LHCN-M2 (cell line): ENCODE data around the gene LCA5. TPM values are rescaled to one million over a fixed set of nuclear protein-coding genes. Genes with fewer than 3 reads are reported as not detected.
"Not testable (repeated sequence)": the region's sequence is repeated elsewhere in the genome, so short reads cannot be mapped to it uniquely, and the experiment has no call there.

ENCODE experiments used
- DNase-seq: peaks from one replicate; pipeline ENCODE4 v3.0.0-alpha.2; 2012; ENCODE audit warnings: low read depth
- total RNA-seq: library from RNA; depleted of rRNA; stranded (reverse); fragments of >200 nt; gene quantifications from 2 replicates; pipeline ENCODE4 v1.2.3, GENCODE V29; 2014

LCA5 gene
- total RNA-seq, 1 experiment from 2014 or later: 3.6 TPM

GRCh38 chr6:79538106-79538971, 1.1 kb upstream of the LCA5 start:
- no peak for DNase-seq

GRCh38 chr6:79536585-79536953, 661 bp downstream of the LCA5 start:
- DNase-seq: no peak

- not testable (repeated sequence) for DNase-seq
These were observed 7.7 kb downstream of the LCA5 start for GRCh38 chr6:79529567-79529966.

GRCh38 chr6:79526897-79527296, 10.3 kb downstream of the LCA5 start:
- no peak for DNase-seq

- DNase-seq: peak; percentile 43
These were observed 11.7 kb downstream of the LCA5 start for GRCh38 chr6:79525272-79526100.

GRCh38 chr6:79524065-79524464, 13.2 kb downstream of the LCA5 start:
- DNase-seq: no peak

GRCh38 chr6:79522609-79523008, 14.6 kb downstream of the LCA5 start:
- no peak for DNase-seq

GRCh38 chr6:79520534-79520933, 16.7 kb downstream of the LCA5 start:
- DNase-seq: no peak

- DNase-seq: no peak
These were observed 18.4 kb downstream of the LCA5 start for GRCh38 chr6:79518842-79519241.

- no peak for DNase-seq
These were observed 21.8 kb downstream of the LCA5 start for GRCh38 chr6:79515436-79515835.

GRCh38 chr6:79513111-79513510, 24.1 kb downstream of the LCA5 start:
- DNase-seq: no peak

GRCh38 chr6:79512014-79512413, 25.2 kb downstream of the LCA5 start:
- DNase-seq: no peak

GRCh38 chr6:79510707-79511106, 26.5 kb downstream of the LCA5 start:
- no peak for DNase-seq

GRCh38 chr6:79506251-79506650, 31.0 kb downstream of the LCA5 start:
- DNase-seq: peak; percentile 30

- no peak for DNase-seq
These were observed 32.9 kb downstream of the LCA5 start for GRCh38 chr6:79504372-79504771.

GRCh38 chr6:79498842-79499241, 38.4 kb downstream of the LCA5 start:
- no peak for DNase-seq

- DNase-seq: no peak
These were observed 42.0 kb downstream of the LCA5 start for GRCh38 chr6:79495246-79495645.

- DNase-seq: no peak
These were observed 42.4 kb downstream of the LCA5 start for GRCh38 chr6:79494841-79495240.

- no peak for DNase-seq
These were observed 66.5 kb downstream of the LCA5 start for GRCh38 chr6:79470728-79471127.

- DNase-seq: peak; percentile 39
These were observed 67.6 kb downstream of the LCA5 start for GRCh38 chr6:79469376-79470246.

GRCh38 chr6:79468587-79468986, 68.6 kb downstream of the LCA5 start:
- DNase-seq: no peak

- peak; percentile 17 for DNase-seq
These were observed 69.1 kb downstream of the LCA5 start for GRCh38 chr6:79468116-79468515.
